Smooth muscle cell (in vitro differentiated cells): ENCODE results near the gene INPP5A. TPM values are rescaled to one million over a fixed set of nuclear protein-coding genes. Genes with fewer than 3 reads are reported as not detected.

Source experiments
- DNase-seq: peaks from one replicate; lab custom pipeline; 2025; ENCODE audit not compliant: unreplicated experiment; lab: John Stamatoyannopoulos, UW
- H2AFZ ChIP-seq: fragments of 200-600 bp; sonication (generic); 2 replicates; pipeline ENCODE4 v1.6.0; 2016; ENCODE audit warnings: antibody characterized with exemption, low read depth, mild to moderate bottlenecking
- H3F3A ChIP-seq: fragments of 200-600 bp; sonication (generic); 2 replicates; pipeline ENCODE4 v1.6.0; 2017; ENCODE audit warnings: antibody characterized with exemption, low read depth
- H3K27ac ChIP-seq: fragments of 200-600 bp; sonication (generic); 2 replicates; pipeline ENCODE4 v1.5.1; 2016; ENCODE audit warnings: low read depth, mild to moderate bottlenecking
- H3K27me3 ChIP-seq: fragments of 200-600 bp; sonication (generic); 2 replicates; pipeline ENCODE4 v1.6.1; 2016; ENCODE audit warnings: low read depth, mild to moderate bottlenecking
- H3K36me3 ChIP-seq: fragments of 200-600 bp; sonication (generic); 2 replicates; pipeline ENCODE4 v1.5.1; 2016; ENCODE audit warnings: low read depth
- H3K4me1 ChIP-seq: fragments of 200-600 bp; sonication (generic); 2 replicates; pipeline ENCODE4 v1.5.1; 2016; ENCODE audit warnings: low read depth
- H3K4me2 ChIP-seq: fragments of 200-600 bp; sonication (generic); 2 replicates; pipeline ENCODE4 v1.6.0; 2016; ENCODE audit warnings: mild to moderate bottlenecking
- H3K4me3 ChIP-seq: fragments of 200-600 bp; sonication (generic); 2 replicates; pipeline ENCODE4 v1.5.1; 2016; ENCODE audit warnings: mild to moderate bottlenecking
- H3K79me2 ChIP-seq: fragments of 200-600 bp; sonication (generic); 2 replicates; pipeline ENCODE4 v1.6.0; 2016; ENCODE audit warnings: low read depth, mild to moderate bottlenecking
- H3K9ac ChIP-seq: fragments of 200-600 bp; sonication (generic); 2 replicates; pipeline ENCODE4 v1.6.0; 2016; ENCODE audit warnings: low read depth
- H3K9me3 ChIP-seq: fragments of 200-600 bp; sonication (generic); replicated peaks from 2 replicates; pipeline ENCODE4 v1.5.1; 2016; ENCODE audit warnings: low read depth
- H4K20me1 ChIP-seq: fragments of 200-600 bp; sonication (generic); 2 replicates; pipeline ENCODE4 v1.6.0; 2016; ENCODE audit warnings: low read depth
- WGBS: methylation state at CpG from one replicate; pipeline ENCODE4 v1.1.7; 2016; ENCODE audit warnings: low lambda C conversion rate; 5-methylcytosine and 5-hydroxymethylcytosine counted together
- polyA plus RNA-seq: library from polyadenylated mRNA; unstranded; fragments of >200 nt; fragmentation: Nextera tagmentation; extraction: Ambion mirVana; gene quantifications from 2 replicates; pipeline ENCODE4 v1.2.1, GENCODE V29; 2016
- total RNA-seq: library from RNA; depleted of rRNA; stranded (reverse); fragments of >200 nt; gene quantifications from 2 replicates; pipeline ENCODE4 v1.2.3, GENCODE V29; 2014
- TF ChIP-seq, protein P1 (sequence below): fragments of 200-600 bp; sonication (generic); IDR thresholded peaks from 2 replicates; pipeline ENCODE4 v1.5.1; 2017; ENCODE audit warnings: borderline replicate concordance, mild to moderate bottlenecking, antibody characterized with exemption; ENCODE audit not compliant: insufficient read depth, poor library complexity, severe bottlenecking

INPP5A gene
- total and polyA plus RNA-seq, 2 experiments from 2014 or later: 48.0 to 55.9 TPM

DNA sequence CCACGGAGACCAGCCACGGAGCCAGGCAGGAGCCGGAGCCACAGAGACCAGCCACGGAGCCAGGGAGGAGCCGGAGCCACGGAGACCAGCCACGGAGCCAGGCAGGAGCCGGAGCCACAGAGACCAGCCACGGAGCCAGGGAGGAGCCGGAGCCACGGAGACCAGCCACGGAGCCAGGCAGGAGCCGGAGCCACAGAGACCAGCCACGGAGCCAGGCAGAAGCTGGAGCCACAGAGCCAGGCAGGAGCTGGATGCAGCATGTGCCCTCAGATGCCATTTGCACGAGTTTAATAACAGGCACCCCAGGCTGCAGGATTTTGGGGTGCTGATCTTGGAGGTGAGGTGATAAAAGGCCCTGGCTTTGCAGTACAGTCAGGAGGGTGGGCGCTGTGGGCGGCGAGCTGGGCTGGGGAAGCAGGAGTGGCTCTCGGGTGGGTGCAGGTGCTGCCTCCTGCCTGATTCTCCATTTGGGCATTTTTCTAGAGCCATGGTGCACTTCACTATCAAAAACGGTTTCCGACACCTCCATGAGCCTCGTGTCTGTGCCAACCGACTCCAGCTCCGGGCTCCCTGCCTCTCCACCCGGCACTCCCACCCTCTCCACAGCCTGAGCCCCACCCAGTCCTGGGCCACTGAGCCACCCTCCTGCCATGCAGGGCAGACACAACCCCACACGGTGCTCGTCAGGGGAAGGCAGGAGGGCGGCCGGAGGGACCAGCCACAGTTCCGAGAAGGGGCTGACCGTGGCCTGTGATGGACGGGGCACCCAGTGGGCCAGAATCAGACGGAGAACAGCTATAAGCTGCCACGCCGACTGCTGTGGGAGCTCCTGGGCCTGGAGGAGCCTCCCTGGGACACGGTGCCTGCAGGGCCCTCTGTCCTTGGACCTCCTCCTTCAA, 289.2 kb downstream of the INPP5A start:
- Histone ChIP-seq H3K27me3 (peaks cover 23% of the 10 kb centered on the region), H3K9ac (no peak overlapping the region), H3F3A (no peaks in the 10 kb centered on the region), H4K20me1 (no peaks in the 10 kb centered on the region), H3K4me2 (no peak overlapping the region), H3K4me3 (no peak overlapping the region), H3K9me3 (no peaks in the 10 kb centered on the region), H3K79me2 (no peaks in the 10 kb centered on the region), H2AFZ (no peak overlapping the region), H3K4me1 (no peaks in the 10 kb centered on the region), H3K27ac (no peak overlapping the region), H3K36me3 (no peaks in the 10 kb centered on the region)
- 96% methylated on average over 36 of the region's 36 CpGs for WGBS
- TF ChIP-seq, protein P1, sequence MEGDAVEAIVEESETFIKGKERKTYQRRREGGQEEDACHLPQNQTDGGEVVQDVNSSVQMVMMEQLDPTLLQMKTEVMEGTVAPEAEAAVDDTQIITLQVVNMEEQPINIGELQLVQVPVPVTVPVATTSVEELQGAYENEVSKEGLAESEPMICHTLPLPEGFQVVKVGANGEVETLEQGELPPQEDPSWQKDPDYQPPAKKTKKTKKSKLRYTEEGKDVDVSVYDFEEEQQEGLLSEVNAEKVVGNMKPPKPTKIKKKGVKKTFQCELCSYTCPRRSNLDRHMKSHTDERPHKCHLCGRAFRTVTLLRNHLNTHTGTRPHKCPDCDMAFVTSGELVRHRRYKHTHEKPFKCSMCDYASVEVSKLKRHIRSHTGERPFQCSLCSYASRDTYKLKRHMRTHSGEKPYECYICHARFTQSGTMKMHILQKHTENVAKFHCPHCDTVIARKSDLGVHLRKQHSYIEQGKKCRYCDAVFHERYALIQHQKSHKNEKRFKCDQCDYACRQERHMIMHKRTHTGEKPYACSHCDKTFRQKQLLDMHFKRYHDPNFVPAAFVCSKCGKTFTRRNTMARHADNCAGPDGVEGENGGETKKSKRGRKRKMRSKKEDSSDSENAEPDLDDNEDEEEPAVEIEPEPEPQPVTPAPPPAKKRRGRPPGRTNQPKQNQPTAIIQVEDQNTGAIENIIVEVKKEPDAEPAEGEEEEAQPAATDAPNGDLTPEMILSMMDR: no peak
- no peak for DNase-seq

DNA sequence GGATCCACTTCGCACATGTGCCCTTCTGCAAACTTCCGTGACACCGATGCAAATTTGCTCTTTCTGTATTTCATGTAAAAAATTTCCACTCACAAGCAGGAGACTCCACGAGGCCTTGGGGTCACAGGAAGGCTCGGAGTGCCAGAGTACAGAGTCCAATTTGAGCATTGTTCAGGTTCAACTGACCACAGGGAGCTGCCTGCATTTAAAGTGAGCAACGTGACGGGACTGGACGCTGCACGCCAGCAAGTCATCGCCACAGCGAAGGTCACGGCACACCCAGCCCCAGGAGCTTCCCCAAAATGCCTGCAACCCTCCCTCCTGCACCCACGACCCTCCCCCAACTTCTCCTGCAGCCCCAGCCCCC, 289.8 kb downstream of the INPP5A start:
- no peak overlapping the region for H3K4me3 ChIP-seq

DNA sequence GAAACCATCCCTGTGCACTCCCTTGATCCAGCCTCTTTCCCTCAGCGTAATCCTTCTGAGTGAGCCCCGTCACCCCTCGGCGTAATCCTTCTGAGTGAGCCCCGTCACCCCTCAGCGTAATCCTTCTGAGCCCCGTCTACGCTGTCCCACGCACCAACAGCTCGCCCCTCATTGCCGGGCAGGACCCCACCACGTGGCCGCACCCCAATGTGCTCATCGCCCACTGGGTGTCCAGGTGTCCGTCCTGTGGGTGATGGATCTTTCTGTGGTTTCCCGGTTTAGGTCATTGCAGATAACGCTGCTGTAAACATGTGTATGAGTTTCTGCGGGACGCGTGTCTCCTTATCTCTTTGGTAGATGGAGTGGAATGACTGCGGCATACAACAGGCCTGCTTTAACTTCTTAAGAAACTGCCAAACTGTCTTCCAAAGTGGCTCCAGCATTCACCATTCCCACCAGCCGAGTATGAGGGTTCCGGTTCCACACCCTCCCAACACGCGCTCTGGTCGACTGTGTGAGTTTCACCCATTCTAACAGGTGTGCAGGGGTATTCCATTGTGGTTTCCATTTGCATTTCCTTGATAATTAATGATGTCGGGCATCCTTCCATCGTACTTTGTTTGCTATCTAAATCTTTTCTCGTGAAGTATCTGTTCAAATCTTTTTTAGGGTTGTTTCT, 290.4 kb downstream of the INPP5A start:
- WGBS: 94% methylated on average over 29 of the region's 29 CpGs
- H3K9me3 ChIP-seq: no peaks in the 10 kb centered on the region
- no peak overlapping the region for H3K4me2 ChIP-seq
- no peak overlapping the region for H3K27ac ChIP-seq
- no peak for DNase-seq
- H3K36me3 ChIP-seq: no peaks in the 10 kb centered on the region
- no peak overlapping the region for H3K9ac ChIP-seq
- H3K4me3 ChIP-seq: no peak overlapping the region
- TF ChIP-seq, protein P1: no peak
- H2AFZ ChIP-seq: no peak overlapping the region
- H4K20me1 ChIP-seq: no peaks in the 10 kb centered on the region
- no peaks in the 10 kb centered on the region for H3K4me1 ChIP-seq
- peaks cover 25% of the 10 kb centered on the region for H3K27me3 ChIP-seq
- H3K79me2 ChIP-seq: no peaks in the 10 kb centered on the region
- H3F3A ChIP-seq: no peaks in the 10 kb centered on the region

More for the DNA sequence above, 289.8 kb downstream of the INPP5A start:
- Histone ChIP-seq H3K27me3 (peaks cover 25% of the 10 kb centered on the region), H3K79me2 (no peaks in the 10 kb centered on the region), H3K9me3 (no peaks in the 10 kb centered on the region), H3K9ac (no peak overlapping the region), H4K20me1 (no peaks in the 10 kb centered on the region), H3K27ac (no peak overlapping the region), H2AFZ (no peak overlapping the region), H3F3A (no peaks in the 10 kb centered on the region), H3K4me1 (no peaks in the 10 kb centered on the region), H3K36me3 (no peaks in the 10 kb centered on the region), H3K4me2 (no peak overlapping the region)
- DNase-seq: no peak
- 91% methylated on average over 13 of the region's 13 CpGs for WGBS
- TF ChIP-seq, protein P1: no peak
